Glomerular endothelial cell (primary cell): ENCODE data around the gene GID8. TPM values are rescaled to one million over a fixed set of nuclear protein-coding genes. Genes with fewer than 3 reads are reported as not detected.

Source experiments
- total RNA-seq: library from RNA; depleted of rRNA; stranded (reverse); fragments of >200 nt; gene quantifications from 2 replicates; pipeline ENCODE4 v1.2.3, GENCODE V29; 2015

GID8 gene
- total RNA-seq, 1 donor from 2014 or later = 32.3 TPM

Other genes starting within 250 kb of the GID8 start
- 0.23 and 7.8 TPM in 2 replicates for gene NTSR1, start 229.3 kb upstream of the GID8 start, total RNA-seq
- gene MRGBP, start 141.7 kb upstream of the GID8 start, total RNA-seq = 15.9 and 19.4 TPM in 2 replicates
- 72.3 and 79.7 TPM in 2 replicates for gene OGFR, start 133.3 kb upstream of the GID8 start, total RNA-seq
- gene COL9A3, start 121.1 kb upstream of the GID8 start, total RNA-seq = 1.3 and 1.8 TPM in 2 replicates
- 12.1 and 17.4 TPM in 2 replicates for gene TCFL5, start 76.3 kb upstream of the GID8 start, total RNA-seq
- gene DIDO1, start 11.6 kb upstream of the GID8 start, total RNA-seq = 32.6 and 50.3 TPM in 2 replicates
- gene SLC17A9, start 14.6 kb downstream of the GID8 start, total RNA-seq = 5.3 and 22.9 TPM in 2 replicates
- gene BHLHE23, start 68.8 kb downstream of the GID8 start, total RNA-seq = not detected in 2 replicates